Skeletal muscle satellite cell (primary cell): ENCODE results near the gene TREH.
A peak's percentile ranks its signal among the peaks of the same experiment; 100 is the strongest.
"Not testable (repeated sequence)": the region's sequence is repeated elsewhere in the genome, so short reads cannot be mapped to it uniquely, and the experiment has no call there.

Source experiments
- H3K27me3 ChIP-seq: 2 replicates; pipeline ENCODE4 v1.7.0; 2013; ENCODE audit warnings: low read length; ENCODE audit not compliant: control insufficient read depth, insufficient read depth
- H3K36me3 ChIP-seq: 2 replicates; pipeline ENCODE4 v1.7.0; 2013; ENCODE audit warnings: mild to moderate bottlenecking, control low read depth, low read length; ENCODE audit not compliant: insufficient read depth
- H3K4me1 ChIP-seq: 2 replicates; pipeline ENCODE4 v1.7.0; 2013; ENCODE audit warnings: low read length; ENCODE audit not compliant: control insufficient read depth, insufficient read depth
- H3K4me2 ChIP-seq: 2 replicates; pipeline ENCODE4 v1.7.0; 2013; ENCODE audit warnings: mild to moderate bottlenecking, low read length
- H3K4me3 ChIP-seq: 2 replicates; pipeline ENCODE4 v1.7.0; 2013; ENCODE audit warnings: low read length
- H3K9ac ChIP-seq: 2 replicates; pipeline ENCODE4 v1.7.0; 2013; ENCODE audit warnings: mild to moderate bottlenecking, low read depth, low read length, moderate library complexity
- H3K9me3 ChIP-seq: replicated peaks from 2 replicates; pipeline ENCODE4 v1.7.0; 2013; ENCODE audit warnings: mild to moderate bottlenecking, control low read depth, low read length

The TREH gene

DNA sequence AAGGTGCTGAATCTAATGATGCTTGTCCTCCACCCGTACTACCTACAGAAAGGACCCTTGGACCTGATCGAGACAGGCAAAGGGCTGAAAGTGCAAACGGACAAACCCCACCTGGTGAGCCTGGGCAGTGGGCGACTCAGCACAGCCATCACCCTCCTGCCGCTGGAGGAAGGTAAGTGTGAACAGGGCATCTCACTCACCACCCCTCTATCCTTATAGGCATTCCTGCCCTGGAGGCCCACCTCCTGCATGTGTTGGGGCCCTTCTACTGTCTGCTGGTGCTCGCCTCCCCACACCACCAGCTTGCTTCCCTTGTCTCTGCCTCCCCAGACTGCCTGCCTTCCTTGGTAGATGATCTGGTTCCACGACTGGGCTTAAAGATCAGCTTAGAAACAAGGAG is 64.9 kb downstream of the TREH start:
- H3K4me1 ChIP-seq = peaks cover 56% of the 10 kb centered on the region
- H3K9me3 ChIP-seq = no peaks in the 10 kb centered on the region
- no peak overlapping the region for H3K4me2 ChIP-seq
- peaks cover 45% of the 10 kb centered on the region for H3K36me3 ChIP-seq
- H3K9ac ChIP-seq = no peak overlapping the region
- H3K27me3 ChIP-seq = no peaks in the 10 kb centered on the region
- H3K4me3 ChIP-seq = no peak overlapping the region

DNA sequence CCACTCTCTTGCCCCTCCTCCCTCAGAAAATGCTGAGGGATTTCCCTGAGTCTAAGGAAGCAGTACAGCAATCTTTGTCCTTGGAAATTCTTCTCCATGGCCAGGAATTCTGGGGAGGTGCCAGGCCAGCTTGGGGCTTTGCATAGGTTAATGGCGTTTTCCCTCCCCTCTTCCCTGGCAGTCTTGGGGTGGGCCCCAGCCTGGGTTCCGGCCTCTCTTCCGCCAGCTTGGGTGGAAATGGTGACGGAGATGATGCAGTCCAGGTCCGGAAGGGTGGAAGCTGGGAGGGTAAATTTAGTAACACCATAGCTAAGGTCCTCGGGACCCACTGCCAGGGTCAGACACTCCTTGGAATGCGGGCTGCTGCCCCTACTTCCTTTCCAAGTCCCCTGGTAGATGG is 67.1 kb downstream of the TREH start:
- no peaks in the 10 kb centered on the region for H3K27me3 ChIP-seq
- no peak overlapping the region for H3K4me2 ChIP-seq
- H3K36me3 ChIP-seq = peaks cover 43% of the 10 kb centered on the region
- H3K9me3 ChIP-seq = no peaks in the 10 kb centered on the region
- no peak overlapping the region for H3K4me3 ChIP-seq
- H3K9ac ChIP-seq = no peak overlapping the region
- peaks cover 47% of the 10 kb centered on the region for H3K4me1 ChIP-seq

DNA sequence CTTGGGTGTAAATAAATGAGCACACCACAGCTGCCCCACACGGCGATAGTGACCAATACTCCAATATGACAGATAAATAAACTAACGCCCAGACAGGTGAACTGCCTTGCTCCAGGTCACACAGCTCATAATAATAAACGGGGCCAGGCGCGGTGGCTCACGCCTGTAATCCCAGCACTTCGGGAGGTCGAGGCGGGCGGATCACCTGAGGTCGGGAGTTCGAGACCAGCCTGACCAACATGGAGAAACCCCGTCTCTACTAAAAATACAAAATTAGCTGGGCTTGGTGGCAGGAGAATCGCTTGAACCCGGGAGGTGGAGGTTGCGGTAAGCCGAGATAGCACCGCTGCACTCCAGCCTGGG is 68.0 kb downstream of the TREH start:
- peaks cover 37% of the 10 kb centered on the region for H3K36me3 ChIP-seq
- H3K4me1 ChIP-seq = peaks cover 49% of the 10 kb centered on the region
- not testable (repeated sequence) for H3K27me3 ChIP-seq, H3K9me3 ChIP-seq, H3K4me3 ChIP-seq, H3K9ac ChIP-seq
- H3K4me2 ChIP-seq = peak overlapping the region; percentile 85

DNA sequence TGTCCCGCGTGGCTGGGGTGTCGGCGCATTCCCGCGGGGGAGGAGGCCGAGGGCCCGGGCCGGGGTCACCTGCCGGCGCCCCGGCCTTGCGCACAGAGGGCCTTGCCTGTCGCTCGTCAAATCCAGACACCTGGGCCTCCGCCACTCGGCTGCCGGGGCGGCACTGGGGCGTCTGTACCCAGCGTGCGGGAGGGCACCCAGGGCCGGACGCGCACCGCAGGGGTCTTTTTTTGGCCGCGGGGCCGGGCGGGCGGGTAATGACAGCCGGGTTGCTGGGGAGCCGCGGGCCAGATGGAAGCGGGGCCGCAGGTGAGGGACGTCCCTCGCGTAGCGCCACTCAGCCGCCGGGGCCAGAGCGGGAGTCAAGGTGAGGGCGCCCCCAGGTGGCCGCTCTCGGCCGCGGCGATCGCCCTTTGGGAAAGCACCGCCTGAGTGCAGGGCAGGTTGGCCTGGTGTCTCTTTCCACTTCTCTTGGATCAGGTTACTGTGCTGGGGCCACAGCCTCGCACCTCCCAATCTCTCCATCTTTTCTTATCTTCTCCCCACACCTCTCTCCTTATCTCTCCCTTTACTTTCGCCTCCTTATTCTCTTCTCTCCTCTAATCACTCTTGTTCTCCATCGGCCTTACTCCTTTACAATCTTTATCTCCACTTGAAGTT is 68.5 kb downstream of the TREH start:
- Histone ChIP-seq H3K4me2 (peak overlapping the region; percentile 85), H3K4me1 (peaks cover 54% of the 10 kb centered on the region)

DNA sequence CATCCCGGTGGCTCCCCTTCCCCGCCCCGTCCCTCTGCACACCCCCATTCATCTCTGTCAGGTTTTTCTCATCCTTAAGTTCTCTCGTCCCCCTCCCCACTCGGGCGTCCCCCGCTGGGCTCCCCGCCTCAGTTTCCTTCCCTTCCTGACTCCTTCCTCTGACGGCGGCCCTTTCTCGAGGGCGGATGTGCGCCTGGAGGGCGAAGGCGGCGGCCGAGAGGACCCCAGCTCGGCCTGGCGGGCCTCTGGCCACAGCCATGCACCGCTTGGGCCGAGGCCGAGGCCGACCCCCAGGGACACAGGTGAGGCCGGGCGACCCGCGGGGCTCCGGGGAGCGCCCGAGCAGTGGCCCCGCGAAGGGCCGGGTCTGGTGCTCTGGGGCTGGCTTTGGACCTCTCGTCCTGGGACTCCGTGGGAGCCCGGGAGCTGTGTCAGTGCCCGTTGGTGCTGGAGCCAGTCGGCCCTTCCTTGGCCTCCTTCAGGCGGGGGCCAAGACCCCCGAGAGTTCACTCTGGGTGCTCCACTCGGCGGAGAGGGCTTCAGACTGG is 69.2 kb downstream of the TREH start:
- H3K9me3 ChIP-seq = no peaks in the 10 kb centered on the region
- no peaks in the 10 kb centered on the region for H3K27me3 ChIP-seq
- H3K4me1 ChIP-seq = peaks cover 55% of the 10 kb centered on the region
- H3K9ac ChIP-seq = peak overlapping the region; percentile 30
- H3K4me3 ChIP-seq = peak overlapping the region; percentile 58
- H3K4me2 ChIP-seq = peak overlapping the region; percentile 85
- H3K36me3 ChIP-seq = peaks cover 26% of the 10 kb centered on the region

More for the DNA sequence above, 68.5 kb downstream of the TREH start:
- Histone ChIP-seq H3K9me3 (no peaks in the 10 kb centered on the region), H3K4me3 (peak overlapping the region; percentile 58), H3K36me3 (peaks cover 32% of the 10 kb centered on the region), H3K27me3 (no peaks in the 10 kb centered on the region), H3K9ac (peak overlapping the region; percentile 30)

DNA sequence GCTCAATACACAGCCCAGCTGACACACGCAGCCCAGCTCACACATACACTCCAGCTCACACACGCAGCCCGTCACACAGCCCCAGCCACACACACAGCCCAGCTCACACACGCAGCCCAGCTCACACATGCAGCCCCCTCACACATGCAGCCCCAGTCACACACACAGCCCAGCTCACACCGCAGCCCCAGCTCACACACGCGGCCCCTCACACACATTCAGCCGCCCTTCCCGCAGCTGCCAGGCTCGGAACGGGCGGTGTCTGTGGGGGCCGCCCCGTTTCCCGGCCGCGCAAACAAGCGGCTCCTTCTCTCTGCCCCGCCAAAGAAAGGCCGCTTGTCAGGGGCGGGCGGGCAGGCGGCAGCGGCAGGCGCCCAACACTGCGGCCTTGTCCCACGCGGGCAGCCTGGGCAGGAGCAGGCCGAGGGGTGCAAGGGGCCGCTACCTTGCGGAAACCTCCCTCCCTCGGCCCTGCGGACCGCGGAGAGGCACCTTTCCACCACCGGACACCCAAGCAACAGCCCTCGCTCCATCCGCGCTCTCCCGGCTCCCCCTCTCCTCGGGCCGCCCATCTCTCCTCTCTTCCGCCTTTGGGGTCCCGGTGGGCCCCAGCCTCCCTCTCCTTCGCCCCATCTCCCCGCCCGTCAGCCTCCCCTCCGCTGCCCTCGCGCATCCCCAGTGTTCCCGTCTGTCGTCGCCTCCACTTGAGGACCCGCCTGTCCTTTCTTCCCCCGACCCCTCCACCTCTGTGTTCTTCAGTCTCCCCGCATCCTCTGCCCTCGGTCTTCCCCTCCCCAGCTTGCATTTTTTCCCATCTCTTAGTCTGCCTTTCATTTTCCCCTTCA is 69.8 kb downstream of the TREH start:
- peak overlapping the region; percentile 85 for H3K4me2 ChIP-seq
- H3K9me3 ChIP-seq = no peaks in the 10 kb centered on the region
- peak overlapping the region; percentile 79 for H3K4me3 ChIP-seq
- peaks cover 59% of the 10 kb centered on the region for H3K4me1 ChIP-seq
- peak overlapping the region; percentile 100 for H3K9ac ChIP-seq
- H3K36me3 ChIP-seq = peaks cover 22% of the 10 kb centered on the region
- H3K27me3 ChIP-seq = no peaks in the 10 kb centered on the region

DNA sequence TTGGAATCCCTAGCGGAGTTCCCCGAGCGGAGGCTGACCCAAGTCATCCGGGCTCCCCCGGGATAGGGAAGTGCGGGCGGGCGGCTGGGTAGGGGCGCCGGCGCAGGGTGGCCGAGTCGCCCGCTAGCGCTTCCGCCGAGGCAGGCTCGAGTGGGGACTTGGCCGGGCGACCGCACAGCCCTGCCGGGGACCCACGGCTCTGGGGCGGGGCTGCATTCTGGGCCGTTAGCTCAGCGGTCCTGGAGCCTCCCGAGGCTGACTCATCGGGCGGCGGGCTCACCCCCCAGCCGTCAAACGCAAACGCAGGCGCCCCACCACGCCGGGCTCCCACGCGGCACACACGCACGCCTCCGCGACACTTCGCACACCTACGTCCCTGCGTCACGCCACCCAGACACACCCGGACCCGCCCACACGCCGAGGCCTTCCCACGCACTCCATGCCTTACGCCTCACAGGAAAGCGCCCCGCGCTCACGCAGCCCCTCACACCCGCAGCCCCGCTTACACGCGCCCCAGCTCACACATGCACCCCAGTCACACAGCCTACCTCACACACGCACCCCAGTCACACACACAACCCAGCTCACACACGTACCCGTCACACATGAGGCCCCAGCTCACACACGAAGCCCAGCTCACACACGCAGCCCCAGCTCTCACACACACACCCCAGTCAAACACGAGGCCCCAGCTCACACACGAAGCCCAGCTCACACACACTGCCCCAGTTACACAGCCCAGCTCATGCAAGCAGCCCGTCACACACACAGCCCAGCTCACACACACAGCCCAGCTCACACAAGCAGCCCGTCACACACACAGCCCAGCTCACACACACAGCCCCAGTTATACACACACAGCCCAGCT is 70.9 kb downstream of the TREH start:
- Histone ChIP-seq H3K4me1 (peaks cover 67% of the 10 kb centered on the region), H3K36me3 (peaks cover 12% of the 10 kb centered on the region), H3K4me3 (peak overlapping the region; percentile 79), H3K4me2 (peak overlapping the region; percentile 85), H3K9me3 (no peaks in the 10 kb centered on the region), H3K9ac (peak overlapping the region; percentile 100), H3K27me3 (no peaks in the 10 kb centered on the region)

DNA sequence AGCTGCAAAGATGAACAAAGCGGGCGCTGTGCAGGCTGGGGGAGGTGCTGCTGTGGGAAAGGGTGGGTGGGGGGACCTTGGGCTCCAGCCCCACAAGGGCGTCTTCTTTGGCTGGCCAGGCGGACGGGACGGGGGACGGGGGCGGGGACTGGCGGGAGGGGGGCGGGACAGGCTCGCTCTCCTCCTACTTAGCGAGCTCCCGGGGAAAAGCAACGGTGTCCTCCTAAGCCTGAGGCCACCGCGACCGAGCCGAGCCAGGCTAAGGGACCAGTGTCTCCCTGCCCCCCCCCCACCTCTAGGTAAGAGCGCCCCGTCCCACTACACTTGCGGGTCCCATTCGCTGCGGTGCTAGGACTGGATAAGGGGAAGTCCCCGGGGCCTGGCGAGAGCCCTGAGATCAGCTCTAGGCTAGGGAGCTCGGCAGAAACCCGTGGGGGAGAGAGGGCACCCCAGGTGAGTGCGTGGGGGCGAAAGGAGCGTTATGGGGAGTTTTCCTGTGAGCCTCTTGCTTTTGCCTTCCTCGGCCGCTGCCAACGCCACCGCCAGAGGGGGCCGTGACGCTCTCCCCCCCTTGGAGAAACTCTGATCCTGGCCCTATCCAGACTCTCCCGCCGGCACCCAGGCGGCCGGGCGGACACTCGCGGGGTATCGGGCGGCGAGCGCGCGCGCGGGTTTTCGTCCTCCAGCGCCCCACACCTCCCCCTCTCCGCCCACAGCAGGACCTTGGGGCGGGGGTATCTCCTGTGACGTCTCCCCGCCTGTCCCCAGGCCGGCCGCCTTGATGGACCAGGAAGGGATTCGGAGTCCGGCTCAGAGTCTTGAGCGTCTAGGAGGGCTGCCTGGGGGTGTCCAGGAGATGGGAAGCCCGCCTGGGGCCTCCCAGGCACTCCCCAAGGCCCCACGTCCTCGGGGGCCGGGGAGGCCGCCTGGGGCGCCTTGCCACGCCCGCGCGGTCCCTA is 71.8 kb downstream of the TREH start, which contains the start of gene PHLDB1:
Gene PHLDB1, plus strand, starts transcription at position 215 of the 959 bp plus-strand sequence. CDS start 6,222 bp downstream, outside the sequence.
- Histone ChIP-seq H3K9me3 (no peaks in the 10 kb centered on the region), H3K4me2 (peak within 1 kb of the TSS; percentile 85), H3K4me1 (peaks cover 65% of the 10 kb centered on the region), H3K9ac (peak within 1 kb of the TSS; percentile 100), H3K36me3 (peaks cover 12% of the 10 kb centered on the region), H3K4me3 (peak within 1 kb of the TSS; percentile 79), H3K27me3 (no peaks in the 10 kb centered on the region)
